HS-27A (cell line): ENCODE results near the gene UST.
A peak's percentile ranks its signal among the peaks of the same experiment; 100 is the strongest.
"Not testable (repeated sequence)": the region's sequence is repeated elsewhere in the genome, so short reads cannot be mapped to it uniquely, and the experiment has no call there.

Experiments used
- DNase-seq: peaks from one replicate; pipeline ENCODE4 v3.0.0-alpha.2; 2012; ENCODE audit warnings: low read depth, missing footprints

Gene UST

GRCh38 chr6:148904896-148905870, 158.4 kb downstream of the UST start:
- DNase-seq, result no peak

GRCh38 chr6:148905901-148906300, 159.1 kb downstream of the UST start:
- no peak for DNase-seq

GRCh38 chr6:148906386-148906785, 159.6 kb downstream of the UST start:
- DNase-seq, result no peak

GRCh38 chr6:148907573-148907972, 160.7 kb downstream of the UST start:
- DNase-seq, result no peak

GRCh38 chr6:148912252-148912651, 165.4 kb downstream of the UST start:
- DNase-seq, result no peak

- DNase-seq, result no peak
Observed at GRCh38 chr6:148915810-148916209, 169.0 kb downstream of the UST start.

- DNase-seq, result not testable (repeated sequence)
Observed at GRCh38 chr6:148916485-148916884, 169.7 kb downstream of the UST start.

- no peak for DNase-seq
Observed at GRCh38 chr6:148924226-148925012, 177.6 kb downstream of the UST start.

GRCh38 chr6:148925701-148926100, 178.9 kb downstream of the UST start:
- DNase-seq, result no peak

- DNase-seq, result no peak
Observed at GRCh38 chr6:148926478-148926877, 179.6 kb downstream of the UST start.

GRCh38 chr6:148927586-148927985, 180.8 kb downstream of the UST start:
- no peak for DNase-seq

- no peak for DNase-seq
Observed at GRCh38 chr6:148928811-148929210, 182.0 kb downstream of the UST start.

GRCh38 chr6:148932208-148932607, 185.4 kb downstream of the UST start:
- DNase-seq, result no peak

- DNase-seq, result no peak
Observed at GRCh38 chr6:148932731-148933130, 185.9 kb downstream of the UST start.

GRCh38 chr6:148934539-148934938, 187.7 kb downstream of the UST start:
- DNase-seq, result no peak

- no peak for DNase-seq
Observed at GRCh38 chr6:148934961-148935360, 188.1 kb downstream of the UST start.

GRCh38 chr6:148935705-148936435, 189.0 kb downstream of the UST start:
- no peak for DNase-seq

- no peak for DNase-seq
Observed at GRCh38 chr6:148943451-148943850, 196.6 kb downstream of the UST start.

GRCh38 chr6:148944608-148945007, 197.8 kb downstream of the UST start:
- no peak for DNase-seq

- no peak for DNase-seq
Observed at GRCh38 chr6:148945301-148946021, 198.6 kb downstream of the UST start.

- peak; percentile 51 for DNase-seq
Observed at GRCh38 chr6:148947621-148948444, 201.0 kb downstream of the UST start.
